Stimulated activated CD8-positive, alpha-beta memory T cell treated with anti-CD3 and anti-CD28 coated beads, Interleukin-4, amount 100 ng/mL, for 48 hours (primary cell): ENCODE data around the gene ZFHX3.
"Not testable (repeated sequence)": the region's sequence is repeated elsewhere in the genome, so short reads cannot be mapped to it uniquely, and the experiment has no call there.

ENCODE experiments used
- DNase-seq: peaks from one replicate; pipeline ENCODE4 v3.0.0-alpha.2; 2020

Gene ZFHX3

GRCh38 chr16:73019457-73020362 lies 28.2 kb downstream of the ZFHX3 start:
- DNase-seq = no peak

- no peak for DNase-seq
Observed at GRCh38 chr16:73018821-73019456, 29.0 kb downstream of the ZFHX3 start.

DNA sequence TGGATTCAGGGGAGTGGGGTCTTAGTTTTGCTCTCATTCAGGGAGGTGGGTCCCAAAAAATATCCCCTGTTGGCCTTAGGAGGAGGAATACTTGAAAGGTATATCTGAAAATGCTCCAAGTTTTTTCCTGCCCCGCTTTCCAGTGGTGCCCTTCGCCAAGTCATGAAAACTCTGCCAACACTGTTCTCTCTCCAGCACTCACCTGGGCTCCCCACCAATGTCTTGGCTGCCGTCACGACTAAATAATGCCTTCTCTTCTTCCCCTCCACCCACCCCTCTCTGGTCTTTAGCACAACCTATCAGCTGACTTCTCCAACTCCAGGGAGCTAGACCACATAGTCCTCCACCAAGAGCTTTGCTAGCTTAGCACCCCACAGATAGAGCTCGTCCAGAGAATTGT lies 30.6 kb downstream of the ZFHX3 start:
- DNase-seq = no peak

DNA sequence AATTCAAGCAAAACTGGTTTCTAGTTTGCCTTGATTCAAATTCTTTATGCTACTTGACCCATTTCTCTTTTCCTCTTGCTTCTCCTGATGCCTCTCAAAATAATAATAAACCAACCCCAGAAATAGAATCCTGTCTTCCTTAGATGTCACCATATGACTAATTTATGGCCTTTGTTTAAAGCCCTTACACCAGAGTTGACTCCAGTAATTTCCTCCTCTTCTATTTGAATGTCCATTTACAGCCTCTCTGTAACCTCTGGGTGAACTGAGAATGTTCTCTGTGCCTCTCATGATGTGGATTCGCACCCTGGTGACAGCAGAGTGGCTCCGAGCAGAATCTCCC lies 31.5 kb downstream of the ZFHX3 start:
- no peak for DNase-seq

GRCh38 chr16:73015612-73016487 lies 32.1 kb downstream of the ZFHX3 start:
- no peak for DNase-seq

DNA sequence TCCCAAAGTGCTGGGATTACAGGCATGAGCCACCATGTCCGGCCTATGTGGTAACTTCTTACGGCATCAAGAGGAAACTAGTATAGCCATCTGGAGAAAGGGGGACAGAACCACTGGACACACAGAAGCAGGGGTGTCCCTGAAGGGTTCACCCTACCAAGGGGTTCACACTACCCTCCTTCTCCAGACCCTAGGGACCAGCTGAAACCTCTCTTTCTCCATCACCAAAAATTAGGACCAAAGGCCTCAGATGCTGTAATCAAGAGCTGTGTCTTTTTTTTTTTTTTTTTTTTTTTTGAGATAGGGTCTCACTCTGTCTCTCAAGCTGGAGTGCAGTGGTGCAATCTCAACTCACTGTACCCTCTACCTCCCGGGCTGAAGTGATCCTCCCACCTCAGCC lies 33.2 kb downstream of the ZFHX3 start:
- DNase-seq = no peak

- no peak for DNase-seq
Observed at GRCh38 chr16:73013974-73014373, 34.0 kb downstream of the ZFHX3 start.

GRCh38 chr16:73012341-73012740 lies 35.6 kb downstream of the ZFHX3 start:
- DNase-seq = no peak

- DNase-seq = no peak
Observed at GRCh38 chr16:73011926-73012325, 36.0 kb downstream of the ZFHX3 start.

DNA sequence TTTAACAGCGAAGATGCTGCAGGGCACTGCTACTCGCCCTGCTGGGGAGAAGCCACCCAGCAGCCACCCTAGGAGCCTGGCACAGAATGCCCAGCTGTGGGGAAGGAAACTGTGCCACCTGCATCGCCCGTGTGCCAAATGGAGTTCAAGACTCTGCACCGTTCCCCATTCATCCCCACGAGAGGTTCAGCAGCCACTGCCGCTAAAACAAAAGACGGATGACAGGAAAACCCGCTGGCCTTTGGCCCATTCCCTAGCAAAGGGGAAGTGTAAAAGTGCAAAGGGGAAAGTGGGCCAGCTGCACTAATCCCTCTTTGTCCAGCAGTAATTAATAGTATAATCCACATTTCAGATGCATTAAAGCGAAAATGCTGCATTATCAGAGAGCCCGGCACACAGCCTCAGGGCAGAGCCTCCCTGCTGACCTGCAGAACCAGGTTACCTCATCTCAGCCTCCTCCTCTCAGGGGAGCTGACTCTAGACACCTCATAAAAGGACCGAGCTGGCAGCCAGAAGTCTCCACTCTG lies 37.7 kb downstream of the ZFHX3 start:
- no peak for DNase-seq

DNA sequence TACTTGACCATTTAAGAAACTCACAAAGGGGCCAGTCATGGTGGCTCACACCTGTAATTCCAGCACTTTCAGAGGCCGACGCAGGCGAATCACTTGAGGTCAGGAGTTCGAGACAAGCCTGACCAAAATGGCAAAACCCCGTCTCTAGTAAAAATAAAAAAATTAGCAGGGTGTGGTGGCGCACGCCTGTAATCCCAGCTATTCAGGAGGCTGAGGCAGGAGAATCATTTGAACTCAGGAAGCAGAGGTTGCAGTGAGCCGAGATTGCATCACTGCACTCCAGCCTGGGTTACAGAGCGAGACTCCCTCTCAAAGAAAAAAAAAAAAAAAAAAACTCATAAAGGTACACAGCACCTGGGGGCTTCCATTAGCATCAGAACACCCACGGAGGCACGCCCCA lies 38.2 kb downstream of the ZFHX3 start:
- DNase-seq = not testable (repeated sequence)

GRCh38 chr16:73006026-73006425 lies 41.9 kb downstream of the ZFHX3 start:
- DNase-seq = no peak

DNA sequence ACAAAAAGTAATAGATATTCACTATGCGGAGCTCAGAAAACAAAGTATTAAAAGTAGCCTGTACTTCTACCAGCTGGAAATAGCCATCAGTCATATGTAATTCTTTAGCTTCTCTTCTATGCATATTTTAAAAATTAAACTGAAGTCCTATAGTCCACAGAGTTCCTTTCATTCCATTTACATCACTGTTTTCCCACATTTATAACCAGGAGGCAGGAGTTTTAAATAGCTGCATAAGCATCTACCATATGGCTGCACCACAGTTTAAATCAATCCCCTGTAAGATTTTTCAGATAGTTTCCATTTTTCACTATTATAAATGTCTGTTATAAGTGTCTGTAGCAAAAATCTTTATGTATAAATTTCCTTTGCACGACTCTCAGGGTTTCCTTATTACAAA lies 45.1 kb downstream of the ZFHX3 start:
- DNase-seq = no peak

DNA sequence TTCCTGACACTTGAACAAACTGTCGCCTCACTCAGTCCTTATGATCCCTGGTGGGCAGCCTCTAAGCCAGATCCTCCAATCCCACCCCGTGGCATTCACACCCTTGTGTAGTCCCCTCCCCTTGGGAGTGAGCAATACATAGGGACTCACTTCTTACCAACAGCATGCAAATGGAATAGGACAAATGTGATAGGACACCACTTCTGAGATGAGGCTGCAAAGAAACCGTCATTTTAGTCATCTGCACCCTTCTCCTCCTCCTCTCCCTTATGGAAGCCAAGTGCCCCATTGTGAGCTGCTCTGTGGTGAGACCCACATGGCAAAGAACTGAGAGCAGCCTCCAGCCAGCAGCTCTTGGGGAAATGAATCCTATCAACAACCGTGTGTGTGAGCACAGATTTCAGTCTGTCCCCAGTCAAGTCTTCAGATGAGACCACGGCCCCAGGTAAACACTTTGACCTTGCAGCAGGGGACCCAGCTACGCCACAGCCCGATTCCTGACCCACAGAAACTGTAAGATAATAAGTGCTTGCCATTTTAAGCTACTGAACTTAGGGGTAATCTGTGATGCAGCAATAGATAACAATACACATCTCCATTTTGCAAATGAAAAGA lies 46.9 kb downstream of the ZFHX3 start:
- no peak for DNase-seq

DNA sequence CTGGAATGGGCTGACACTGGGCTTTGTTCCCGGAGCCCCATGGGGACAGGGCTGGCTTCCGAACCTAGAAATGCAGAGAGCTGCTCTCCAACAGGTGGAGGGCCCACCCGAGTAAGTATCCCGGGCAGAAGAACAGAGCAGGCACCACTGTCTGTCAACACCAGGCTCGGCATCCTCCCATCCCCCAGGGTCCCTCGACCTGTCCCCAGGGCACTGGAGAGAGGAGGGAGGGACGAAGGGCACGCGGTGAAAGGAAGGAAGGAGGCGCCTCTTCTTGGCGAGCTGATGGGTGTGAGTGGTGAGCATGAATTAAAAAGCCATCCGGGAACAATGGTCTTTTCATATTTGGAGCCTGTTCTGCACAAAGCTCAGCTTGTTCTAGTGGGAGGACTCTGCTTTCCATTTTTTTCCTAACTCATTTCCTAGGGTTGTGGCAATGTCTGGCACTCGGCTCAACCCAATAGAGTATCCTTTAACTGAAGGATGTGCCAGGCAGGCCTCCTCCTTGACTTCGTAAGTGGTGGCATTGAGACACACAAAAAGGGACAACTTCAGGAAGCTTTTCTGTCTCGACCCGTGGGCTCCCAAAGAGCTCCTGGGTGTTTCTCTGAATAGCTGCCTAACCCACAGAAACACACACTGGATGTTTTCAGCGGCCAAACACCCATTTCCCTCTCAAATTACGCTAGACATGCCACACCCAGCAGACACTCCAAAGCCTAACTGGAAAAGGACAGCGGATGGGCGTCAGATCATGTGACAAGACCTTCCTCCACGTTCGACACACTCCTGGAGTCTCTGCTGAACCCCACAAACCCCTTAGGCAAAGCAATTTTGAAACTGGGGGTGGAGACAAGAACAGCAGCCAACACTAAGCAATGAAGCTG lies 47.7 kb downstream of the ZFHX3 start:
- no peak for DNase-seq

DNA sequence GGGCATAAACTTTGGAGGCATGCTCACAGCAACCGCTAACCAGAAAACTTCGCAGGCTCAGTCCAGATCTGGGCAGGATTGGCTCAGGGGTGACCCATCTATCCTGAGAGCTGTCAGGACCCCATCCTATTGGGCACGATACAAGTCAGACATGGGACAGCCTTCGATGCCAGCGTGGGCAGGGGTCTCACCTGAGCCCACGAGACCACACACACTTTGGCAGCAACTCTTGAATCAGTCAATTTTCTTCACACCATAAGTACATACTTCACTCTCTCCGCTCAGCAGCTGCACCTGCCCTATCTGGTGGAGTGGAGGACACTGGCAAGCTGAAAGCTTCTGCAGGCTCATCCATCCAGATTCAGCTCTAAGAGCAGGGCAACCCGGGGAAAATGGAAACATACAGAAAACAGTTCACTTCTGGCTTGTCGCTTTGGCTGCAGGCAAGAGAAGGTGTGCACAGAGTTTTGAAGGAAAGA lies 48.3 kb downstream of the ZFHX3 start:
- DNase-seq = no peak

- peak; percentile 23 for DNase-seq
Observed at GRCh38 chr16:72997141-72997542, 50.8 kb downstream of the ZFHX3 start.

DNA sequence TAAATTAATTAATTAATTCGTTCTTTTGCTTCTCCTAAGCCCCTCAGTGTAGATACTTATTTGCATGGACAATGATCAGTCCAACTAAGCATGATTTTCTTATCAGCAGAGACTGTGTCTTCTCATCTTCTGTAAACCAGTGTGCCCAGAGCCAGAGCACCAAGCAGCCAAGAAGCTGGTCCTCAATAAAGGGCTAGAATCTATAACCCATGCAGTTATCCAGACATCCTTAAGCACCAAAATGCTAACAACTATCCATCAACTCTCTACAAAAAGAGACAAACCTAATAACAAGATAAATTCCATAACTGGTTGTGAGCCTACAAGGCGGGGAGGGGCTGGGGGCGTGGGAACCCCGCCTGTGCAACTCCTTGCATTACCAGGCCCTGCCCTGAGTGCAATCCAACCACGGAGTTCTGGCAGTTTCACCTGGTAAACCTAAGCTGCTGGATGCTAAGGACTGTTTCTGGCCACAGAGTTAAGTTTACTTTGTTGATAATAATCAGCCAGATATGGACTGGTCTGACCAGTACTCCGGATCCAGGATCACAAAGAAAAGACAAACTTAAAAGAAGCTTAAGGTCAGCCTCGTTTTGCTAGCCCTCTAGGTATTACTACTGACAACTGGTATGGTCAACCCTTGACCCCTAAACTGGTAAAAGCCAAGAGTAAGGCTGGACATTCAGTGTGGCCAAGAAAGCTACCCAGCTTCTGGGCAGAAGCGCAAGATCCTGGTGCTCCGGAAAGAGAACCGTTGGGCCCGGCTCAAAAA lies 51.5 kb downstream of the ZFHX3 start:
- no peak for DNase-seq

- not testable (repeated sequence) for DNase-seq
Observed at GRCh38 chr16:72995882-72996270, 52.1 kb downstream of the ZFHX3 start.

DNA sequence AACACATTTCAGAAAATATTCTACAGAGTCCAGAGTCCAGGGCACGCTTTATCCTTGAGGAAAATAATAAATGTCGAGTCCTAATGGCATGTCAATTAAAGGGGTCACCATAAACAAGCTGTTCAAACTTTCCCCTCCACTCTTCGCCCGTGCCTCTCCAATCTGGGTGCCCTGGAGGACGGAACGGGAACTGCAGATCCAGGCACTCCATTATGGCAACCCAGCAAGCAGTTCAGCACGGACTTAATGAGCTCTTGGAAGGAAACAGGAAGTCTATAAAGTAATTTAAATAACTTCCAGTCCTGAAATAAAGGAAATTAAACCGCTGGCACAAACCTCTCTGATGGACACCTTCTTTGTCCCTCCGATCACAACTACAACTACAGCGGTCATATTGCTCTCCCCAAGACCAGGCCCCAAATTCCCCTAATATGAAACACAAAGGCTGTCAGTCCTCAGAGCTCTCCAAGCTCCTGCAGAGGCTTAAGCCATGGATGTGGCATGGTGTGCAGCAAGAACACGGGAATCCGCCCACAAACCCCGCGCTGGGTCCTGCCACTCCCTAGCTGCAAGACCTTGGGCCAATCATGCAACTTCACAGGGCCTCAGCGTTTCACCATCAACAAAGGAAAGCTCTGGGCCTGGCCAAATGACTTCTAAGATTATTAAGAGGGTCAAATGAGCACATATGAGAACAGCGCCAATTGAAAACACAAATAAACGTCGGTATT lies 52.6 kb downstream of the ZFHX3 start:
- peak; percentile 43 for DNase-seq
